NT2/D1 (cell line): ENCODE data around the gene ZNF485.
"Not testable (repeated sequence)": the region's sequence is repeated elsewhere in the genome, so short reads cannot be mapped to it uniquely, and the experiment has no call there.

Source experiments
- DNase-seq: peaks from one replicate; pipeline ENCODE4 v3.0.0-alpha.2; 2011; ENCODE audit warnings: low read depth, low spot score
- H3K27me3 ChIP-seq: 2 replicates; pipeline ENCODE4 v1.6.0; 2011; ENCODE audit warnings: mild to moderate bottlenecking; ENCODE audit not compliant: insufficient read length, insufficient read depth
- H3K36me3 ChIP-seq: 2 replicates; pipeline ENCODE4 v1.6.1; 2011; ENCODE audit warnings: mild to moderate bottlenecking, low read length, mixed read lengths; ENCODE audit not compliant: insufficient read depth, insufficient read length
- H3K4me1 ChIP-seq: 2 replicates; pipeline ENCODE4 v1.5.1; 2011; ENCODE audit not compliant: insufficient read depth, insufficient read length
- H3K4me3 ChIP-seq: 2 replicates; pipeline ENCODE4 v1.5.1; 2011; ENCODE audit warnings: low read depth; ENCODE audit not compliant: insufficient read length
- H3K9ac ChIP-seq: 2 replicates; pipeline ENCODE4 v1.6.0; 2011; ENCODE audit warnings: low read depth; ENCODE audit not compliant: insufficient read length
- H3K9me3 ChIP-seq: 2 replicates; pipeline ENCODE4 v1.5.1; 2011; ENCODE audit warnings: mild to moderate bottlenecking, low read length; ENCODE audit not compliant: insufficient read depth
- SUZ12 ChIP-seq: IDR thresholded peaks from 2 replicates; pipeline ENCODE4 v1.6.1; 2011; ENCODE audit not compliant: insufficient read length, insufficient read depth; ENCODE audit errors: extremely low read depth
- YY1 ChIP-seq: IDR thresholded peaks from 2 replicates; pipeline ENCODE4 v1.6.1; 2011; ENCODE audit not compliant: insufficient read length, insufficient read depth
- ZNF274 ChIP-seq: IDR thresholded peaks from 2 replicates; pipeline ENCODE4 v1.6.1; 2011; ENCODE audit warnings: mild to moderate bottlenecking, low read depth, low read length

The ZNF485 gene

DNA sequence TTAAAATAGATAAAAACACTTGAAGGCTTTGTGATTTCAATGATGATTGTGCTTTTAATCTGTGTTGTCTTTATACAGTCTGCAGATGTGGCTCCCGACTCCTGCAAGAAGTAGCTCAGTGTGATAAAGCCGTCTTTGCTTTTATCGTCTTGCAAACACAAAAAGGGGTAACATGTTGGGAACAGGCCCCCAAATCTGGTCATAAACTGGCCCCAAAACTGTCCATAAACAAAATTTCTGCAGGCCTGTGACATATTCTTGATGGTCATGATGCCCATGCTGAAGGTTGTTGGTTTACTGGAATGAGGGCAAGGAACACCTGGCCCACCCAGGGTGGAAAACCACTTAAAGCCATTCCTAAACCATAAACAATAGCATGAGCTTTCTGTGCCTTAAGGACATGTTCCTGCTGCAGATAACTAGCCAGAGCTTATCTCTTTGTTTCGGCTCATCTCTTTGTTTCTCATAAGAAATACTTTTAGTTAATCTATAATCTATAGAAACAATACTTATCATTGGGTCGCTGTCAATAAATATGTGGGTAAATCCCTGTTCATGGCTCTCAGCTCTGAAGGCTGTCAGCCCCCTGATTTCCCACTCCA, 14.8 kb upstream of the ZNF485 start:
- DNase-seq = no peak
- Histone ChIP-seq H3K4me1 (no peaks in the 10 kb centered on the region), H3K9me3 (peaks cover 20% of the 10 kb centered on the region; the same call in 1 of the 2 replicates), H3K36me3 (no peaks in the 10 kb centered on the region), H3K9ac (no peak overlapping the region), H3K4me3 (no peak overlapping the region), H3K27me3 (no peaks in the 10 kb centered on the region)
- TF ChIP-seq ZNF274 = no peak
- no peak for TF ChIP-seq YY1
- TF ChIP-seq SUZ12 = no peak

DNA sequence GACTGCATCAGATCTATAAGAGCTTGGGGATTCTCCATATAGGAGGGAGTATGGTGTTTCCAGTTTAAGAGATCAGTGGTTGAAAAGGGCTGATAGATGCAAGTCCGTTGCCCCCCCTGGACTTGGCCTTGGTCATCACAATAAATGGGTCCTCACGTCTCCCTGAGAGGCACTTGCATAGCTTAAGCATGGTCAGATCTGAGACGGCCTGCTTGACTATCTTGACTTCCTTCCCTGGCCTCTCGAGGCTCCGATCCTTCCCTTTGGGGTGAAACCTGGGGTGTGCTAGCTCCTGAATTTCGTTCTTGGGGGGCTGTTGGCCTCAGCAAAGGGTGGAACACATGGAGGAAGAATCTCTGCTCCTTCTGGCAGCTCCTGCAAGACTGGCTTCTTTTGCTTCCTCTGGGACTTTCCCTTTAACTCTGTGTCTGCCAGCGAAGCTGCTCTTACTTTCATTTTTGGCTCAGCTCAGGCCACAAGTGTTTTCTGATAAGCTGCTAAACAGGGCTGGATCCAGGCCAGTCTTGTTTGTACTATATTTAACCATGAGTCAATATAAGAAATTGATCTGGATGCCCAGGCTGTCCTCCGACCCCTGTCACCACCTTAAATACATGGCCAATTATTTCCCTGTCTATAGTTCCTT, 11.2 kb upstream of the ZNF485 start:
- Histone ChIP-seq H3K4me1 (no peaks in the 10 kb centered on the region), H3K4me3 (no peak overlapping the region), H3K9me3 (peaks cover 20% of the 10 kb centered on the region; the same call in 1 of the 2 replicates), H3K36me3 (no peaks in the 10 kb centered on the region), H3K27me3 (no peaks in the 10 kb centered on the region), H3K9ac (no peak overlapping the region)
- DNase-seq = no peak
- TF ChIP-seq SUZ12 (no peak), YY1 (no peak), ZNF274 (no peak)

DNA sequence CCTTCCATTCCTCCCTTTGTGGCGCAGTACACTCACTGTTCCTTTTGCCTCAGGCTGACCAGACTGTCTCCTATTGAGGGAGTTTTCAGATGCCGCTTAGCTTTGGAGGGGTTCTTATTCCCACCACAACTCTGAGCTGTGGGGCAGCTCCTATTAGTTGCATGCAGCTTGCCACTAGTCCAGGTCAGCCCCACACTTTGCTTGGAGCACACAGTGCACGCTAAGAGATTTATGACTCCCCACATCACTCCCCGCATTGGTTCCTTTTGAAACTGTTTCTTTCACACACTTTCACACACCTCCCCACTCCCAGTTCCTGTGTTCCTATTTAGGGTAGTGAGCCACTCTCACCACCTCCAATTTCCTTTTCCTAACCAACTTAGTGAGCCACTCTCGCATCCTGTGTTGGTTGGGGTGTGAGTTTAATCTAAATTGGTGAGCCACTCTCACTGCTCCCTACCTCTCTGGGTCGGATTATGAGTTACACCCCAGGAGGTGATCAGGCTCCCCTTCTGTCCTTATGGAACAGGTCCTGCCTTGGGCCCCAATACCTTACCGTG, 10.4 kb upstream of the ZNF485 start:
- Histone ChIP-seq H3K9me3 (peaks cover 20% of the 10 kb centered on the region; the same call in 1 of the 2 replicates), H3K9ac (no peak overlapping the region), H3K4me3 (no peak overlapping the region), H3K36me3 (no peaks in the 10 kb centered on the region), H3K4me1 (no peaks in the 10 kb centered on the region), H3K27me3 (no peaks in the 10 kb centered on the region)
- DNase-seq = no peak
- TF ChIP-seq SUZ12 (no peak), YY1 (no peak), ZNF274 (no peak)

DNA sequence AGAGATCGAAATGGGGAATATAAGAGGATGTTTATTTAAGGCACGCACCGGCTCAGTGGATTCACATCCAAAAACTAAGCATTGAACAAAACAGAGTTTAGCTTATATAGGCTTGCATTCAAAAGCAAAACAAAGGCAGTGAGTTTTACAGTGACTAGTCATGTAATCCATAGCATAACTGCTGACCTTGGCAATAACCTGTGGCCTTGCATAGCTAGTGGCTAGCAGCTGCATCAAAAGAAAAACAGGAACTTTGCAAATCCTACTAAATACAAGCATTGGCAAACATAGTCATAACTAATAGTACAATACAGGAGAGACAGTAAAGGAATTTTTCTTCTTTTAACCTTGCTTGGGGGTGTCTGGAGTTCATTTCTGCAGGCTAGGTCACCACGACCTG, 9.7 kb upstream of the ZNF485 start:
- Histone ChIP-seq H3K4me3 (no peak overlapping the region), H3K9ac (no peak overlapping the region), H3K36me3 (no peaks in the 10 kb centered on the region), H3K9me3 (peaks cover 25% of the 10 kb centered on the region), H3K4me1 (no peaks in the 10 kb centered on the region), H3K27me3 (no peaks in the 10 kb centered on the region)
- TF ChIP-seq YY1 (no peak), SUZ12 (no peak), ZNF274 (no peak)
- no peak for DNase-seq

DNA sequence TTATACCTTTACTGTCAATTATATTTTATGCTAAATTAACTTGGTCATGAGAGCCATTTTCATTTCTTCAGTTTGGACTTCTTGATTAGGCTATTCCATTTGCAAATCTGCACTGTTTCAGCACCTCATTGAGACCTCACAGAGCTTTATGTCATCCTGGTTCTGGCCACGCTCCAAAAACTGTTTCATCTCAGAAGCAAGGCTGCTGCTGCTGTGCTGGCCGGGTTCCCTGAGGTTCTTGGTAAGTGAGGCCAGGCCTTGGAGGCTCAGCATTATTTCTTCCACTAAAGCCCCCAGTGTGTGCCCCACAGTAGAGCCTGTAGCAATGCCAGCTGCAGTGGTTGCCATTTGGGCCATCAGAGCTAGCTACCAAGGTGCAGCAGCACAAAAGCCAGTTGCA, 7.8 kb upstream of the ZNF485 start:
- H3K4me3 ChIP-seq = no peak overlapping the region
- no peaks in the 10 kb centered on the region for H3K36me3 ChIP-seq
- TF ChIP-seq ZNF274 (no peak), SUZ12 (no peak), YY1 (no peak)
- no peak for DNase-seq
- H3K4me1 ChIP-seq = no peaks in the 10 kb centered on the region
- H3K27me3 ChIP-seq = no peaks in the 10 kb centered on the region
- H3K9me3 ChIP-seq = peaks cover 13% of the 10 kb centered on the region
- H3K9ac ChIP-seq = no peak overlapping the region

DNA sequence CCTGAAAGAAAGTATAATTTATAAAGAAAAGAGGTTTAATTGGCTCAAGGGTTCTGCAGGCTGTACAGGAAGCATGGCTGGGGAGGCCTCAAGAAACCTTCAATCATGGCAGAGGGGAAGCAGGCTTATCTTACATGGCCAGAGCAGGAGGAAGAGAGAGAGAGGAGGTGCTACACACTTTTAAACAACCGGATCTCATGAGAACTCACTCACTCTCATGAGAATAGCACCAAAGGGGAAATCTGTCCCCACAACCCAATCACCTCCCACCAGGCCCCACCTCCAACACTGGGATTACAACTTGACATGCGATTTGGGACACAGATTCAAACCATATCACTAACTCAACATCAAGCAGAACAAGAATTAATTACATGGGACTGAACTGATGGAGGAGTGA, 6.9 kb upstream of the ZNF485 start:
- Histone ChIP-seq H3K27me3 (no peaks in the 10 kb centered on the region), H3K4me1 (no peaks in the 10 kb centered on the region), H3K9me3 (peaks cover 6% of the 10 kb centered on the region), H3K4me3 (no peak overlapping the region), H3K9ac (no peak overlapping the region), H3K36me3 (no peaks in the 10 kb centered on the region)
- TF ChIP-seq SUZ12 = no peak
- no peak for TF ChIP-seq ZNF274
- no peak for TF ChIP-seq YY1
- DNase-seq = no peak

DNA sequence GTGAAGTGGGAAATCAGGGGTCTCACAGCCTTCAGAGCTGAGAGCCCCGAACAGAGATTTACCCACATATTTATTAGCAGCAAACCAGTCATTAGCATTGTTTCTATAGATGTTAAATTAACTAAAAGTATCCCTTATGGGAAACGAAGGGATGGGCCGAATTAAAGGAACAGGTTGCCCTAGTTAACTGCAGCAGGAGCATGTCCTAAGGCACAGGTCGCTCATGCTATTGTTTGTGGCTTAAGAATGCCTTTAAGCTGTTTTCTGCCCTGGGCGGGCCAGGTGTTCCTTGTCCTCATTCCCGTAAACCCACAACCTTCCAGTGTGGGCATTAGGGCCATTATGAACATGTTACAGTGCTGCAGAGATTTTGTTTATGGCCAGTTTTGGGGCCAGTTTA, 4.7 kb upstream of the ZNF485 start:
- not testable (repeated sequence) for H3K36me3 ChIP-seq, H3K4me1 ChIP-seq, H3K4me3 ChIP-seq, H3K27me3 ChIP-seq, H3K9ac ChIP-seq, H3K9me3 ChIP-seq, DNase-seq
